HepG2 (cell line): Measurements from ENCODE around the gene MEX3A. TPM values are rescaled to one million over a fixed set of nuclear protein-coding genes. Genes with fewer than 3 reads are reported as not detected.
A peak's percentile ranks its signal among the peaks of the same experiment; 100 is the strongest.

ENCODE experiments used
- BCL6 ChIP-seq: IDR thresholded peaks from 2 replicates; pipeline ENCODE4 v1.6.1; 2016; ENCODE audit warnings: missing genetic modification reagents, missing compliant biosample characterization
- CAMTA2 ChIP-seq: sonication (generic); formaldehyde crosslinking; IDR thresholded peaks from 2 replicates; pipeline ENCODE4 v1.4.0; 2020; ENCODE audit warnings: mild to moderate bottlenecking, missing genetic modification reagents, borderline replicate concordance
- EZH2 ChIP-seq: conservative IDR thresholded peaks from 2 replicates; pipeline ENCODE4 v1.6.1; 2012; ENCODE audit warnings: mild to moderate bottlenecking, low read depth, low read length, moderate library complexity
- SAP130 ChIP-seq: IDR thresholded peaks from 2 replicates; pipeline ENCODE4 v1.6.1; 2016; ENCODE audit warnings: low read depth
- U2AF2 ChIP-seq: fragments of 200-400 bp; formaldehyde crosslinking; IDR thresholded peaks from 2 replicates; pipeline ENCODE4 v1.6.1; 2017; ENCODE audit warnings: low read depth, mild to moderate bottlenecking, low read length
- ZNF263 ChIP-seq: sonication (generic); formaldehyde crosslinking; IDR thresholded peaks from 2 replicates; pipeline ENCODE4 v1.4.0; 2020; ENCODE audit warnings: missing genetic modification reagents
- ZNF441 ChIP-seq: sonication (generic); formaldehyde crosslinking; IDR thresholded peaks from 2 replicates; pipeline ENCODE4 v1.7.0; 2021; ENCODE audit warnings: missing genetic modification reagents, borderline replicate concordance
- ZNF451 ChIP-seq: sonication (generic); formaldehyde crosslinking; IDR thresholded peaks from 2 replicates; pipeline ENCODE4 v1.5.0; 2020; ENCODE audit warnings: mild to moderate bottlenecking, missing genetic modification reagents
- ZNF746 ChIP-seq: sonication (generic); formaldehyde crosslinking; IDR thresholded peaks from 2 replicates; pipeline ENCODE4 v1.8.0; 2022; ENCODE audit warnings: mild to moderate bottlenecking, missing genetic modification reagents
- ZNF792 ChIP-seq: IDR thresholded peaks from 2 replicates; pipeline ENCODE4 v1.6.1; 2016
- ZNF883 ChIP-seq: sonication (generic); formaldehyde crosslinking; IDR thresholded peaks from 2 replicates; pipeline ENCODE4 v1.5.1; 2020; ENCODE audit warnings: mild to moderate bottlenecking, missing genetic modification reagents; ENCODE audit errors: not compliant biosample characterization
- ZNF891 ChIP-seq: sonication (generic); formaldehyde crosslinking; IDR thresholded peaks from 2 replicates; pipeline ENCODE4 v1.5.0; 2020; ENCODE audit warnings: mild to moderate bottlenecking, missing genetic modification reagents
- ZSCAN21 ChIP-seq: sonication (generic); formaldehyde crosslinking; IDR thresholded peaks from 2 replicates; pipeline ENCODE4 v1.8.0; 2022; ENCODE audit warnings: mild to moderate bottlenecking, missing genetic modification reagents, moderate library complexity, borderline replicate concordance
- polyA plus RNA-seq, 8 experiments: library from polyadenylated mRNA; depleted of rRNA in 3 of 8; stranded (reverse) in 7 of 8; unstranded in 1 of 8; fragments of >200 nt; fragmentation: Illumina TruSeq in 4 of 8; extraction: Trizol in 4 of 8; gene quantifications; 2 replicates each; pipeline versions ENCODE4 v1.2.1 to v1.2.3, GENCODE V29; 2011 to 2016; ENCODE audit warnings: low read depth in 4 of 8, missing spikeins in 1 of 8, mixed read lengths in 1 of 8; ENCODE audit not compliant: insufficient read depth in 1 of 8
- total RNA-seq, 5 experiments: library from RNA; depleted of rRNA; stranded (reverse); fragments of >200 nt; fragmentation: Illumina TruSeq; extraction: Trizol; gene quantifications; 2 replicates each; pipeline ENCODE4 v1.2.3, GENCODE V29; 2016; ENCODE audit warnings: low read depth in 1 of 5
- TF ChIP-seq, protein P1 (sequence below), 2 experiments: sonication (generic) in 1 of 2; formaldehyde crosslinking in 1 of 2; IDR thresholded peaks; 2 replicates each; pipeline versions ENCODE4 v1.6.1 to v1.9.0; 2014 to 2022; ENCODE audit warnings: antibody characterized with exemption in 1 of 2, borderline replicate concordance in 1 of 2, inconsistent platforms in 1 of 2, low read depth in 1 of 2, missing genetic modification reagents in 1 of 2
- TF ChIP-seq, protein P2 (sequence below): IDR thresholded peaks from 2 replicates; pipeline ENCODE4 v1.6.1; 2016; ENCODE audit warnings: mild to moderate bottlenecking, missing biosample characterization, missing genetic modification reagents
- TF ChIP-seq, protein P3 (sequence below): sonication (generic); formaldehyde crosslinking; conservative IDR thresholded peaks from 2 replicates; pipeline ENCODE4 v1.8.0; 2022; ENCODE audit warnings: low read depth, missing genetic modification reagents
- TF ChIP-seq, protein P4 (sequence below): sonication (generic); formaldehyde crosslinking; IDR thresholded peaks from 2 replicates; pipeline ENCODE4 v1.4.0; 2020; ENCODE audit warnings: missing genetic modification reagents, borderline replicate concordance

Gene MEX3A
- total and polyA plus RNA-seq, 2 of the 13 experiments (the other 11 are each of a cell fraction or from before 2014, with no cell fraction given) = 7.6 to 9.1 TPM

DNA sequence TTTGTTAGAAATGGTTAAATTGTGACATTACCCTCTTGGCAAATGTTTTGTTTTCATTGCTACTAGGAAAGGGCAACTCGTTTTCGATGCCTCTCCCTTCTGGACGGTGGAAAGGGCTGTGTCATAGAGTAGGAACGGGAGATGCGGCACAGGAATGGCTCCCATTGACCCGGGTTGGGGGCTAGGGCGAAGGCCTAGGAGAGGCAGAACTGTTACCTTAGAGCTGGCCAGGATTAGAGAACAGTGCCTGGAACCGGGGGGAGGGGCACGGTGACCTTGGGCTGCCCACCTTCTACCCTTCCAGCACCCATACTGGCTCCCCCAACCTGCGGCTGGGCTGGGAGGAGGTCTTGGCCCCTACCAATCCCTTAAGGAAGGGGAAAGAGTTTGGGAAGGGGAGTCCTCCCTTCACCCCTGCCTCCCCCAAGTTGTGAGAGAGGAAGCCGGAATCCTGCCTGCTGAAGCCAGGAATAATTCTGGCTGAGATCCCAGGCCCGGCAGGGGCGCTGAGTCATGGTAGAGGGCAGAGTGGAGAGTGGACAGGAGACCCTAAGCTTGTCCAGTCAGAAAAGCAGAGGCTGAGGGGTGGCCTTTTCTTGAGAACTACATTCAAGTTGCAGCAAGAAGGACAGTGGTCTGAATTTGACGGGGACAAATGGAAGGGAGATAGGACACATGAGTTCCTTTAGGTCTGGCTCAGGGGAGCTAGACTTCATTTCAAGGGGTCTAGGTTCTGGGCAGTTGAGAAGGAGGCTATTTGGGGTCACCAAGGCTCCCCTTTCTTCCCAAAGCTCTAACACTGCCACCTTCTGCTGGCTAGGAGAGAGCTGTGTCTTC lies 40.5 kb upstream of the MEX3A start (continued):
- TF ChIP-seq, protein P1, sequence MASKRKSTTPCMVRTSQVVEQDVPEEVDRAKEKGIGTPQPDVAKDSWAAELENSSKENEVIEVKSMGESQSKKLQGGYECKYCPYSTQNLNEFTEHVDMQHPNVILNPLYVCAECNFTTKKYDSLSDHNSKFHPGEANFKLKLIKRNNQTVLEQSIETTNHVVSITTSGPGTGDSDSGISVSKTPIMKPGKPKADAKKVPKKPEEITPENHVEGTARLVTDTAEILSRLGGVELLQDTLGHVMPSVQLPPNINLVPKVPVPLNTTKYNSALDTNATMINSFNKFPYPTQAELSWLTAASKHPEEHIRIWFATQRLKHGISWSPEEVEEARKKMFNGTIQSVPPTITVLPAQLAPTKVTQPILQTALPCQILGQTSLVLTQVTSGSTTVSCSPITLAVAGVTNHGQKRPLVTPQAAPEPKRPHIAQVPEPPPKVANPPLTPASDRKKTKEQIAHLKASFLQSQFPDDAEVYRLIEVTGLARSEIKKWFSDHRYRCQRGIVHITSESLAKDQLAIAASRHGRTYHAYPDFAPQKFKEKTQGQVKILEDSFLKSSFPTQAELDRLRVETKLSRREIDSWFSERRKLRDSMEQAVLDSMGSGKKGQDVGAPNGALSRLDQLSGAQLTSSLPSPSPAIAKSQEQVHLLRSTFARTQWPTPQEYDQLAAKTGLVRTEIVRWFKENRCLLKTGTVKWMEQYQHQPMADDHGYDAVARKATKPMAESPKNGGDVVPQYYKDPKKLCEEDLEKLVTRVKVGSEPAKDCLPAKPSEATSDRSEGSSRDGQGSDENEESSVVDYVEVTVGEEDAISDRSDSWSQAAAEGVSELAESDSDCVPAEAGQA (IDR thresholded peaks at IDR 0.05; ENCODE audit: low read depth) = no peak
- TF ChIP-seq, protein P1 (CRISPR knock-in tag; IDR thresholded peaks at IDR 0.05; ENCODE audit: borderline replicate concordance) = no peak
- TF ChIP-seq ZNF883 (CRISPR knock-in tag) = no peak
- no peak; the same call in 1 of the 2 replicates for TF ChIP-seq ZNF891 (CRISPR knock-in tag)
- TF ChIP-seq U2AF2 = no peak
- TF ChIP-seq ZNF746 (CRISPR knock-in tag) = 0 out of 2 replicates have a peak, but pooled peaks have one; percentile 24
- no peak for TF ChIP-seq EZH2
- 0 out of 2 replicates have a peak, but pooled peaks have one; percentile 23 for TF ChIP-seq BCL6 (CRISPR knock-in tag)
- TF ChIP-seq ZNF792 = 0 out of 2 replicates have a peak, but pooled peaks have one; percentile 33
- TF ChIP-seq CAMTA2 (CRISPR knock-in tag) = no peak
- TF ChIP-seq ZSCAN21 = no peak
- no peak for TF ChIP-seq ZNF451
- peak; percentile 86 for TF ChIP-seq ZNF263 (CRISPR knock-in tag)
- TF ChIP-seq, protein P2, sequence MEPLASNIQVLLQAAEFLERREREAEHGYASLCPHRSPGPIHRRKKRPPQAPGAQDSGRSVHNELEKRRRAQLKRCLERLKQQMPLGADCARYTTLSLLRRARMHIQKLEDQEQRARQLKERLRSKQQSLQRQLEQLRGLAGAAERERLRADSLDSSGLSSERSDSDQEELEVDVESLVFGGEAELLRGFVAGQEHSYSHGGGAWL (CRISPR knock-in tag) = no peak
- TF ChIP-seq, protein P3, sequence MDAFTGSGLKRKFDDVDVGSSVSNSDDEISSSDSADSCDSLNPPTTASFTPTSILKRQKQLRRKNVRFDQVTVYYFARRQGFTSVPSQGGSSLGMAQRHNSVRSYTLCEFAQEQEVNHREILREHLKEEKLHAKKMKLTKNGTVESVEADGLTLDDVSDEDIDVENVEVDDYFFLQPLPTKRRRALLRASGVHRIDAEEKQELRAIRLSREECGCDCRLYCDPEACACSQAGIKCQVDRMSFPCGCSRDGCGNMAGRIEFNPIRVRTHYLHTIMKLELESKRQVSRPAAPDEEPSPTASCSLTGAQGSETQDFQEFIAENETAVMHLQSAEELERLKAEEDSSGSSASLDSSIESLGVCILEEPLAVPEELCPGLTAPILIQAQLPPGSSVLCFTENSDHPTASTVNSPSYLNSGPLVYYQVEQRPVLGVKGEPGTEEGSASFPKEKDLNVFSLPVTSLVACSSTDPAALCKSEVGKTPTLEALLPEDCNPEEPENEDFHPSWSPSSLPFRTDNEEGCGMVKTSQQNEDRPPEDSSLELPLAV (CRISPR knock-in tag) = no peak
- TF ChIP-seq SAP130 (CRISPR knock-in tag) = peak; percentile 82
- TF ChIP-seq, protein P4, sequence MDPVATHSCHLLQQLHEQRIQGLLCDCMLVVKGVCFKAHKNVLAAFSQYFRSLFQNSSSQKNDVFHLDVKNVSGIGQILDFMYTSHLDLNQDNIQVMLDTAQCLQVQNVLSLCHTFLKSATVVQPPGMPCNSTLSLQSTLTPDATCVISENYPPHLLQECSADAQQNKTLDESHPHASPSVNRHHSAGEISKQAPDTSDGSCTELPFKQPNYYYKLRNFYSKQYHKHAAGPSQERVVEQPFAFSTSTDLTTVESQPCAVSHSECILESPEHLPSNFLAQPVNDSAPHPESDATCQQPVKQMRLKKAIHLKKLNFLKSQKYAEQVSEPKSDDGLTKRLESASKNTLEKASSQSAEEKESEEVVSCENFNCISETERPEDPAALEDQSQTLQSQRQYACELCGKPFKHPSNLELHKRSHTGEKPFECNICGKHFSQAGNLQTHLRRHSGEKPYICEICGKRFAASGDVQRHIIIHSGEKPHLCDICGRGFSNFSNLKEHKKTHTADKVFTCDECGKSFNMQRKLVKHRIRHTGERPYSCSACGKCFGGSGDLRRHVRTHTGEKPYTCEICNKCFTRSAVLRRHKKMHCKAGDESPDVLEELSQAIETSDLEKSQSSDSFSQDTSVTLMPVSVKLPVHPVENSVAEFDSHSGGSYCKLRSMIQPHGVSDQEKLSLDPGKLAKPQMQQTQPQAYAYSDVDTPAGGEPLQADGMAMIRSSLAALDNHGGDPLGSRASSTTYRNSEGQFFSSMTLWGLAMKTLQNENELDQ (CRISPR knock-in tag) = no peak
- TF ChIP-seq ZNF441 (CRISPR knock-in tag) = no peak; the same call in 1 of the 2 replicates
